ENCODE measurements around the gene KRTAP4-6.
"Not testable (repeated sequence)": the region's sequence is repeated elsewhere in the genome, so short reads cannot be mapped to it uniquely, and the experiment has no call there.

The KRTAP4-6 gene

GRCh38 chr17:41140360-41141131 is at the start of gene KRTAP4-6:
TSS of gene KRTAP4-6 (minus strand) at chr17:41140544. CDS start at chr17:41140487, 57 bp downstream.
- DNase-seq: no peak

- not testable (repeated sequence) for DNase-seq
Measured at GRCh38 chr17:41189837-41190318, 49.5 kb upstream of the KRTAP4-6 start, which contains the start of gene KRTAP9-1. TSS of gene KRTAP9-1 (plus strand) at chr17:41189887. CDS start at chr17:41189887, 0 bp downstream.

GRCh38 chr17:41186872-41187271 is 46.5 kb upstream of the KRTAP4-6 start:
- no peak for DNase-seq

- DNase-seq: no peak
Measured at GRCh38 chr17:41185001-41185400, 44.7 kb upstream of the KRTAP4-6 start.

GRCh38 chr17:41184480-41184961 is 44.2 kb upstream of the KRTAP4-6 start, which contains the start of gene KRTAP4-1:
TSS of gene KRTAP4-1 (minus strand) at chr17:41184911. CDS start at chr17:41184854, 57 bp downstream.
- no peak for DNase-seq

GRCh38 chr17:41178843-41179616 is 38.7 kb upstream of the KRTAP4-6 start:
- no peak for DNase-seq

GRCh38 chr17:41178341-41178740 is 38.0 kb upstream of the KRTAP4-6 start:
- no peak for DNase-seq

- no peak for DNase-seq
Measured at GRCh38 chr17:41177727-41178271, 37.5 kb upstream of the KRTAP4-6 start, which contains the start of gene KRTAP4-2. TSS of gene KRTAP4-2 (minus strand) at chr17:41178221. CDS start at chr17:41178164, 57 bp downstream.

GRCh38 chr17:41176744-41177387 is 36.5 kb upstream of the KRTAP4-6 start:
- no peak for DNase-seq

- DNase-seq: no peak
Measured at GRCh38 chr17:41171886-41172285, 31.5 kb upstream of the KRTAP4-6 start.

- DNase-seq: no peak
Measured at GRCh38 chr17:41168121-41168520, 27.8 kb upstream of the KRTAP4-6 start, which contains the start of gene KRTAP4-3. TSS of gene KRTAP4-3 (minus strand) at chr17:41168221. CDS start at chr17:41168172, 49 bp downstream.

GRCh38 chr17:41167561-41167960 is 27.2 kb upstream of the KRTAP4-6 start:
- DNase-seq: no peak

- DNase-seq: no peak
Measured at GRCh38 chr17:41163828-41164227, 23.5 kb upstream of the KRTAP4-6 start.

- DNase-seq: no peak
Measured at GRCh38 chr17:41160648-41161047, 20.3 kb upstream of the KRTAP4-6 start, which contains the start of gene KRTAP4-4. TSS of gene KRTAP4-4 (minus strand) at chr17:41160748. CDS start at chr17:41160691, 57 bp downstream.

GRCh38 chr17:41160190-41160589 is 19.8 kb upstream of the KRTAP4-6 start:
- DNase-seq: not testable (repeated sequence)

GRCh38 chr17:41153856-41154255 is 13.5 kb upstream of the KRTAP4-6 start:
- DNase-seq: no peak

- no peak for DNase-seq
Measured at GRCh38 chr17:41151525-41151924, 11.2 kb upstream of the KRTAP4-6 start.

GRCh38 chr17:41150026-41150425 is 9.7 kb upstream of the KRTAP4-6 start:
- DNase-seq: no peak

- no peak for DNase-seq
Measured at GRCh38 chr17:41149652-41149985, 9.3 kb upstream of the KRTAP4-6 start, which contains the start of gene KRTAP4-5. TSS of gene KRTAP4-5 (minus strand) at chr17:41149825. CDS start at chr17:41149767, 58 bp downstream.

- DNase-seq: not testable (repeated sequence)
Measured at GRCh38 chr17:41148971-41149651, 8.8 kb upstream of the KRTAP4-6 start.

- DNase-seq: no peak
Measured at GRCh38 chr17:41147531-41148204, 7.3 kb upstream of the KRTAP4-6 start.
